HuH-7 (cell line): Measurements from ENCODE around the gene C14orf119.

Experiments
- DNase-seq: peaks from one replicate; pipeline ENCODE4 v3.0.0; 2011; ENCODE audit warnings: low spot score

Gene C14orf119

DNA sequence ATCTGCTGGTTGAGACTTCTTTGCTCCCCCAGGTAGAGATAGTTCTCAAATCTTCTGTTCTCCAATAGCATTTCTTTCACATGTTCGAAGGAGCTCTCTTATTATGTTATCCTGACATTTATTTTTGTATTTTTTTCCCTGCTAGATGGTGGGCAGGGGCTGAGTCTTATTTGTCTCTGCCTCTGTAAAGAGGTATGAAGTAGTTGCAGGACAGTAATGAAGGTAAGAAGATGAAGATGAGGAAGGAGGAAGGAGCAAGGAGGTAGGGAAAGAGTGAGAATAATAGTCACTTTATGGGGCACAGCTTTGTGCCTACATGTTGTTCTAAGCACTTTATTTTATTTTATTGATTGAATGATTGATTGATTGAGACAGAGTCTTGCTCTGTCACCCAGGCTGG, 14.5 kb downstream of the C14orf119 start:
- no peak for DNase-seq

- no peak for DNase-seq
Observed at GRCh38 chr14:23110579-23111365, 15.5 kb downstream of the C14orf119 start.

DNA sequence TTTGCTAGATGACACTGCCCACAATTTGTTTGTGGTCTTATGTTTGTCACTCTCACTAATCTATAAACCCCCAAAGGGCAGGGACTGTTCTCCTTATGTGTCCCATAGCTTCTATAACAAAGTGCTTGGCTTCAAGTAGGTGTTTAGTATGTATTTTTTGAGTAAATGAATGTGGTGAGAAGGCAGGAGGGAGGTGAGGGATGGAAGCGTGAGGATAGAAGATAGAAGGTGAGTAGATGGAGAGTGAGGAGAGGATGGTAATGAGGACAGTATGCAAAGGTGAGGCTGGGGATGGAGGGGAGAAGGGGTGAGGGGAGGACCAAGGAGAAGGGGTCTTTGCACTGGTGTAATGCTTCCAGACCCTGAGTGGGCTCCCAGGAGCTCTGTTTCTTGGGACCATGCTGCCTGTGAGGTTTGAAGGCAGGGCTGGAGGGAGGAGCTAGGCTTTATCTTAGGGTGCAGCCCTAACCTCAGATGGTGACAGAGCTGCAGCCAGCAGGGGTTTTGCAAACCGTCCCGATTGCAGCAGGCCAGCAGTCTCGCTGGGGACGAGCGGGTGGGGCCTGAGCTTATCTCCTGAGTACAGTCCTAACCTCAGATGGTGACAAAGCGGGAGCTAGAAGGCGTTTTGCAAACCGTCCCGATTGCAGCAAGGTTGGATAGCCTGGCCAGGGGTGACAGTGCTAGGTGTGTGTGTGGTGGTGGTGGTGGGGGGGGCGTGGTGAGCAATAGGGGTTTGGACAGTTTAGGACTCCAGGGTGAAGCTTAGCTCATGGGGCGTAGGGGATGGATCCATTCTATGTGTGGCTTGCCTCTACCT, 17.3 kb downstream of the C14orf119 start:
- no peak for DNase-seq

- no peak for DNase-seq
Observed at GRCh38 chr14:23113431-23114119, 18.3 kb downstream of the C14orf119 start.

GRCh38 chr14:23114120-23114458, 18.8 kb downstream of the C14orf119 start:
- DNase-seq: no peak

DNA sequence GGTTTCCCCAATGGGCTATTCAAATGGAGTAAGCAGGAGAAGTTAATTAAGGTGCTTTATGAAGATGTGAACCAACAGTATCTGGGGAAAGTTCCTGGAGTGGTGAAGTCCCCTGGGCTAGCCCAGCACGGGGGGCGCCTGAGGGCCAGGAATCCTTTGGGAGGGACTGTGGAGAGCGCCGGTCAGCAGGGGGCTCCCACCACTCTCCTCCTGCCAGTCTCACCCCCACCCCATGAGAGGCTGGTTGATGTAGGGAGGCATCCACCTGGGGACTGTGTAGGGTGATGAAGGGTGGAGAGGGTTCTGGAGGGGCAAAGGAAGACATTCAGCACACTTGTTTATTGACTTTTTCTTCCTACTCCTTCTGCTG, 19.3 kb downstream of the C14orf119 start:
- DNase-seq: no peak

DNA sequence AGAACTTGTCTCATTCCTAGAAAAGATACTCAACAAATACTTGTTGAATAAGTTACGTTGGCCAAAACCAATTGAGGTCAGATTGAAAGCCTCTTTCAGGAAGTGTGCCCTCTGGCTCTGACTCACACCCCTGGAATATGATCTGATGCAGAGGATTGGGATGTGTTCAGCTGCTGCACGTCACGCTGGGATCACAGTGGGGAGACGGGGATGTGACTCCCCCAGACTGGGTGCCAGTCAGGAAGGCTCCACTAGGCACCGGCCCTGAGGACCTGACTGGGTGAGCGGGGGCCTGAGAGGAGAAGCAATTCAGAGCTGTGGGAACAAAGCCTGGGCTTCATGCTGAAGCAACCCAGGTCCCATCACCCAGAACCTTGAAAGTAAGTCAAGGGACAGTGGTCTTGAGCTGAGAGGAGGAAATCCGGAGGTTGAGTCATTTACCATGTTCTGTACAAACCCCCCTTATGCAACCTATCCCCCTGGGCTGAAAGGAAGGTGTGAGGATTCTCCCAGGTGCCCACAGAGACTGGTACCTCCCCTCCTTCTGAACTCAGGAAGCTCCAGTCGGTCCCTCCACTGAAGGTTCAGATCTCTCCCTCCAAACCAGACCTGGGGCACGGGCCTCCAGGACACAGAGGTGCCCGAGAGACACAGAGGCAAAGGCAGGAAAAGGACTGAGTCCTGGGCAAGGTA, 19.9 kb downstream of the C14orf119 start:
- DNase-seq: no peak

DNA sequence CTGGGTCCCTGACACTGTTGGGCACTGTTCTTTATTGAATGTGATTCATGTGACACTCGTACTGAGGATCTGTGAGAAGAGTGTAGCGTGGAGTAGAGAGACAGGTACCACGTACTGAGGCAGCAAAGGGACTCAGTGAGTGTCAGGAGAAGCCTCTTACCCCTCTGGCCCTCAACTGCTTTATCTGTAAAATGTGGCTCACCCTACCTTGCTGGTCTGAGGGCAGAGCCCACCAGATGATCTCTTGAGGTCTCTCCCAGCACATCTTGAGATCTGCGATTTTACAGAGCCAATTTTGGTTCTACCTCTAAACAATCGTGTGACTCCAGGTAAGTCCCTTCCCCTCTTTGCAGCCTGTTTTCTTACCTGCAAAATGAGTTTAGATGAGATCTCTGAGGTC, 20.6 kb downstream of the C14orf119 start:
- DNase-seq: no peak

- no peak for DNase-seq
Observed at GRCh38 chr14:23117371-23118020, 22.2 kb downstream of the C14orf119 start.

GRCh38 chr14:23118506-23119362, 23.4 kb downstream of the C14orf119 start, which contains the start of gene CEBPE:
TSS of gene CEBPE (minus strand) at chr14:23119255. CDS start at chr14:23119091, 164 bp downstream.
- DNase-seq: no peak

GRCh38 chr14:23119363-23120327, 24.3 kb downstream of the C14orf119 start:
- DNase-seq: no peak

DNA sequence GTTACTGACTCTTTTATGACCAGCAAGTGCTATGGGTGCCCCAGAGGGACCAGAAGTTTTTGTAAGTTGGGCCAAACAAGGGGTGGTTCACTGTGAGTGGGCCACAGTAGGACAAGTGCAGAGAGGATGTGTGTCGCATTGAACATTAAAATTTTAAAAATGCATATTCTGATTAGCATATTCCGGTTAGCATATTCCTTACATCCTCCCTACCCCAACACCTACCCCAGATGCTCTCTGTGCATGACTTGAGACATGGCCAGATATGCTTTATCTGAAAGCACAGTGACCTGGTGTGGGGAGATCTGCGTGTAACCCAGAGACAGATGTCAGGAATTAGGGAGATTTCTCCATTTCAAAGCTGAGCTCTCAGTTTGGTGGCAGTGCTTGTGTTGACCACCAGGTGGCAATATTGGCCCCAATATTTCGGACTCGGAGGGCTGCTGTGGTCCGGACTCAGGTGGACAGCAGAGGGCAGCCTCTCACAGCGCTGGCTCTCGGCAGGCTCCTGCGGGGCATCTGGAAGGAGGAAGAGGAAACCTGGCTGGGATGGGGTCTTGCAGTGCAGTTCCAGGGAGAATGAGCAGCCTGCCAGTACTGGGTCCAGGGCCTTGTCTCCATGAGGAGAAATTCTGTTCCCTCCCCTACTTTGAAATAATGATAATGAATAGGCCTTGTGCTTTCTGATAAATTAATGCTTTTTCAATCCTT, 25.4 kb downstream of the C14orf119 start:
- DNase-seq: peak; percentile 95

- no peak for DNase-seq
Observed at GRCh38 chr14:23121361-23121771, 26.1 kb downstream of the C14orf119 start.

DNA sequence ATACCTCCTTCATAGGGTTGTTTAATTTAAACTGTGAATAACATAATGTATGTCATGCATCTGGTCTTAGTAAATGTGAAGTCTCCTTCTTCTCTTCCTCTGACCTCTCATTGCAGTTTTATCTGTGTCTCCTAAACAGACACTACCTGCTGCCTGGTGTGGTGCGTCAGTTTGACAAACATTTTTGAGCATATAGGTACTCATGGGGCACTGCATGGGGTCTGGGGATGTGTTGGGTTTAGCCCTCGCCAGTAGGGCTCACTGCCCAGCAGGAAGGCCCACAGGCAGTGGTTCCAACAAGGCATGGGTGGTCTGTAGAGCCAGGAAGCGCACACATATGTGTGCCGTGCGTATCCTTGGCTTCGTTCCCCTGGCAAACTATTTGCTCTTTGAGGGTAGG, 26.8 kb downstream of the C14orf119 start:
- no peak for DNase-seq

- no peak for DNase-seq
Observed at GRCh38 chr14:23123419-23123818, 28.1 kb downstream of the C14orf119 start.

GRCh38 chr14:23124337-23124954, 29.1 kb downstream of the C14orf119 start:
- no peak for DNase-seq

- no peak for DNase-seq
Observed at GRCh38 chr14:23125011-23125410, 29.7 kb downstream of the C14orf119 start.

DNA sequence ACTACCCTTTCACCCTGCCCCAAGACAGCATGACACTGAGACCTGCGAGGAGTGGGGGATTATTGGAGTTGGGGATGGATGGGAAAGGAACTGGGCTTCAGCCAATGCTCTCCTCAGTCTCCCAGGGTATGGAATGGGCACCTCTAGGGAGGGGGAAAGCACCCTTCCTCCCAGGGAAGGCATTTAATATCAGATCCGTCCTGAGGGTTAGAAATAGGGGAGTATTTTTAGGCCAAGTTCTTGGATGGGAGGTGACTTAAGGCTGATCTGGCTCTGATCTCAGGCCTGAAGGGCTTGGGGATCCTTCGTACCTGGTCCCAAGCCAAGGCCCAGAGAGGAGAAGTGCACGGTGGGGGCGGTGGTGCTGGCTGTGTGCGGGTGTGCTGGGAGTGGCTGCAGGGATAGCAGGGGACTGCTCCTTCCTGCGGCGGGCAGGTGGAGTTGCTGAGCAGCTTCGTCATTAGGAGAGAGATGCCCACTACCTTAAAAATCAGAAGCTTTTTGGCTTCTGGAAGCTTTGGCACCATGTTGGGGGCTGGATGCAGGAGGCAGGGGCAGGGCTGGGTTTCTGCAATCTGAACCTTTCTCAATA, 30.7 kb downstream of the C14orf119 start:
- no peak for DNase-seq
